AG10803 (cell line): ENCODE measurements around the gene R3HCC1L.

Experiments used
- DNase-seq: peaks from one replicate; pipeline ENCODE4 v3.0.0; 2010; ENCODE audit warnings: low read depth
- H3K4me3 ChIP-seq: 2 replicates; pipeline ENCODE4 v1.5.1; 2011; ENCODE audit warnings: mild to moderate bottlenecking, low read length, control low read depth
- CTCF ChIP-seq: conservative IDR thresholded peaks from 2 replicates; pipeline ENCODE4 v1.5.1; 2011; ENCODE audit warnings: mild to moderate bottlenecking, low read length, control low read depth, inconsistent platforms

Gene R3HCC1L

GRCh38 chr10:98163941-98164340 is 29.5 kb downstream of the R3HCC1L start:
- TF ChIP-seq CTCF = no peak
- no peak overlapping the region for H3K4me3 ChIP-seq
- no peak for DNase-seq

- no peak for TF ChIP-seq CTCF
- no peak overlapping the region for H3K4me3 ChIP-seq
- no peak for DNase-seq
These were observed 32.7 kb downstream of the R3HCC1L start for GRCh38 chr10:98167191-98167590.

GRCh38 chr10:98168147-98168546 is 33.7 kb downstream of the R3HCC1L start:
- H3K4me3 ChIP-seq = no peak overlapping the region
- DNase-seq = no peak
- no peak for TF ChIP-seq CTCF

- H3K4me3 ChIP-seq = no peak overlapping the region
- DNase-seq = no peak
These were observed 34.3 kb downstream of the R3HCC1L start for GRCh38 chr10:98168766-98169165.

GRCh38 chr10:98169379-98169778 is 34.9 kb downstream of the R3HCC1L start:
- no peak for TF ChIP-seq CTCF
- DNase-seq = no peak
- H3K4me3 ChIP-seq = no peak overlapping the region

More at GRCh38 chr10:98168766-98169165, 34.3 kb downstream of the R3HCC1L start:
- no peak for TF ChIP-seq CTCF

GRCh38 chr10:98170249-98171117 is 36.0 kb downstream of the R3HCC1L start:
- peak; percentile 81 for TF ChIP-seq CTCF
- H3K4me3 ChIP-seq = no peak overlapping the region
- DNase-seq = peak; percentile 49

- peak; percentile 84 for DNase-seq
- no peak for TF ChIP-seq CTCF
- no peak overlapping the region for H3K4me3 ChIP-seq
These were observed 37.6 kb downstream of the R3HCC1L start for GRCh38 chr10:98172073-98172472.
